ENCODE data around the gene ACOX1.
A peak's percentile ranks its signal among the peaks of the same experiment; 100 is the strongest.

GRCh38 chr17:75940727-75941441, 38.1 kb downstream of the ACOX1 start, which contains the start of gene FBF1:
- TF ChIP-seq CTCF (IDR thresholded peaks at IDR 0.05; ENCODE audit: low read depth, low read length, missing input control) (peak; percentile 6), REST (IDR thresholded peaks at IDR 0.05) (no peak), TAF1 (conservative IDR thresholded peaks at IDR 0.05) (no peak), GABPA (IDR thresholded peaks at IDR 0.05 in 1 of 2, conservative IDR thresholded peaks at IDR 0.05 in 1 of 2) (peak in 1 of 2 donors; percentile 66), FOXA1 (IDR thresholded peaks at IDR 0.05) (no peak), SP1 (IDR thresholded peaks at IDR 0.05) (peak; percentile 60), YY1 (IDR thresholded peaks at IDR 0.05) (peak; percentile 88), MAX (IDR thresholded peaks at IDR 0.05) (peak; percentile 93), RAD21 (IDR thresholded peaks at IDR 0.05) (peak in 1 of 2 donors; percentile 59), ATF3 (IDR thresholded peaks at IDR 0.05) (peak; percentile 19), ZBTB33 (IDR thresholded peaks at IDR 0.05) (no peak)
